SIG-M5 (cell line): ENCODE measurements around the gene FANCC.
"Not testable (repeated sequence)": the region's sequence is repeated elsewhere in the genome, so short reads cannot be mapped to it uniquely, and the experiment has no call there.

ENCODE experiments used
- DNase-seq: peaks from one replicate; lab custom pipeline; 2025; lab: John Stamatoyannopoulos, UW

Gene FANCC

DNA sequence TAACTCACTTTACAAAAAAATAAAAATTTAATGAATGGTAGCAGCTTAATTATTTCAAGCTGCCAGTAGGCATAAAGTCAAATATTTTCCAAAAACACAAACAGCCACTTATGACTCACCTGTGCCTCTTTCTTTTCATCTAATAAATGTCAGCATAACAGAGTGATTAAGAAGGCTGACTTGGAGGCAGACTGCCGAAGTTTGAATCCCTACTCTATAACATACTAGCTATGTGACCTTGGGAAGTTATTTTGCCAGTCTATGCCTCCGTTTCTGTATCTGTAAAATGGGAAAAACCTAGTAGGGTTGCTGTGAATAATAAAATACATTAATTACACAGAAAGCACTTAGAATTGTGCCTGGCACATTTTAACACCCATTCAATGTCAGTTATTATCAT is 33.8 kb downstream of the FANCC start:
- no peak for DNase-seq

DNA sequence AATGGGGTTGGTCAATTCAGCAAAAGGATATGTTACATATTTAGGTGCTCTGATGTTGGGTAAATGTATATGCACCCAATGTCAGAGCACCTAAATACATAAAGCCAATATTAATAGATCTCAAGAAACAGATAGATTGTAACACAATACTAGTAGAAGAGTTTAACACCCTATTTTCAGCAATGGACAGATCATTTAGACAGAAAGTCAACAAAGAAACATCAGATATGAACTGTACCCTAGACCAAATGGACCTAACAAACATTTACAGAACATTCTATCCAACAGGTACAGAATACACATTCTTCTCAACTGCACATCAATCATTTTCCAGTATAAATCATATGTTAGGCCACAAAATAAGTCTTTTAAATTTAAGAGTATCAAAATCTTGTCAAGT is 35.2 kb downstream of the FANCC start:
- no peak for DNase-seq

GRCh38 chr9:95280745-95281144 is 36.8 kb downstream of the FANCC start:
- DNase-seq: no peak

DNA sequence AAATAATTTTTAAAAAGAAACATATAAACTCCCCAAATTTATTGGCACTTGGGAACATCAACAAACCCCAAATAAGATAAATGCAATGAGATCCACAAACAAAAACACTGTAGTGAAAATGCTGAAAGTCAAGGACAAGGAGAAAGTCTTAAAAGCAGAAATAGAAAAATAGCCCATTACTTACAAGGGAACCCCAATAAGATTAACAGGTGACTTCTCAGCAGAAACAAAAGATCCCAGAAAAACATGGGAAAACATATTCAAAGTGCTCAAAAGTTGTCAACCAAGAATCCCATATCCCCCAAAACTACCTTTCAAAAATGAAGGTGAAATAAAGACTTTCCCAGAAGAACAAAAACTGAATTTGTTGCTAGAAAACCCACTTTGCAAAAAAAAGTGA is 40.0 kb downstream of the FANCC start:
- DNase-seq: no peak

GRCh38 chr9:95276395-95276954 is 41.0 kb downstream of the FANCC start:
- DNase-seq: no peak

GRCh38 chr9:95274160-95274559 is 43.3 kb downstream of the FANCC start:
- DNase-seq: not testable (repeated sequence)

DNA sequence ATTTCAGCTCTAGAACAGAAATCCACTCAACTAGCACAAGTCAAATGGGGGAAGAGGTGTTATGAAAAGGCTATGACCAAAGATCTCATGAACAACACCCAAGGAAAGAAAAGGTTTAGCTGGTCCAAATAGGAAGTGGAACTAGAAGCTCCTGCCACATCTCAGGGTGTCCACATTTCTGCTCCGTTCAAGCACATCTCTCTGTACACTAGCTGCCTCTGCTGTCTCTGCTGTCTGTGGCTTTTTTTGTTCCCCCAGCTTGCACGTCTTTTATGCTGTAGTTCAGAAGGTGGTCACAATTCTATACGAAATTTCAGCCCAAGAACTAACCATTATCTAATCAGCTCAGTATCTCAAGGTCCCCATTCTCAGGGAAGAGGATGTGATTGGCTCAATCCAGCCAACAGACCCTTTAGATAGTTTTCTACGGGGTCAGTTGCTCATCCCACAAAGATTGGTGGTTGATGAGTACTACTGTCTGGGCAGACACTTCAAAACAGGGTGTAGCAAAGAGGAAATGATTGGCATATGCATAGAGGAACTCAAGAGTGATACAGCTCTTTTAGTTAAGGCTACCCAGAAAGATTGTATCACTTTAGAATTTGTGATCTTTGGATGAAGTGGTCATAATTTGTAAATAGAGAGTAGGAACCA is 44.0 kb downstream of the FANCC start:
- DNase-seq: no peak

DNA sequence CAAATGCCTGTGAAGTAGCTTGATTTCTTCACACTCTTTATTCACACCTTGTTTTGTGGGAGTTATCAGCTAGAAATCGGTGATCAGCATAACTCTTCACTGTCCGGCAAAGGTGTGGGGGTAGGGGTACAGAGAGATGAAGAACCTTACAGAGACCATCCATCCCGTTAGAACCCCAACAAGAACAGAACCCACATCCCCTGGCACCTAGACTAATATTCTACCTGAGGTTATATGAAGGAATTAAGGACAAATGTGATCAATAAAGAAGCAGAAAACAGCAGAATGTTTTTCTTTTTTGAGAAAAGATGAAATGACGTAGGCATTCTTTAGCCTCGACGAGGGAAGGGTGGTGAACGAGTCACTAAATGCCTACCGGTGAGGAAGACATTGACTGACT is 44.7 kb downstream of the FANCC start:
- no peak for DNase-seq

DNA sequence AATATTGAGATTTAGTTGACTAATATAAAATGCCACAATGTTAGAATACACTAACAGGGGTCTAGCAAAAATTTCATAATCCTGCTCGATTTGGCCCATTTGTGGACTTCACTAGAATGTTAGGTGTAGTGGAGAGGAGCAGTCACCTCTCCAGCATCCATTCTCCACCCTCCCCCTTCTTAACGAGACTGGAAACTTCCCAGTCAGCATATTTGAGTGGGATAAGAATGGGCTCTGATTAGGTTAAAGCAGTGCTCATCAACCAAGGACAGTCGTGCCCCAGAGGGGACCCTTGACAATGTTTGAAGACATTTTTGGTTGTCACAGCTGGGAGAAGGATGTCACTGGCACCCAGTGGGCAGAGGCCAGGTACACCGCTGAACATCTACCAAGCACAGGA is 46.7 kb downstream of the FANCC start:
- no peak for DNase-seq

GRCh38 chr9:95269803-95270773 is 47.4 kb downstream of the FANCC start:
- not testable (repeated sequence) for DNase-seq

GRCh38 chr9:95268681-95269080 is 48.8 kb downstream of the FANCC start:
- no peak for DNase-seq

GRCh38 chr9:95266649-95267048 is 50.9 kb downstream of the FANCC start:
- DNase-seq: no peak

GRCh38 chr9:95265960-95266359 is 51.5 kb downstream of the FANCC start:
- DNase-seq: no peak

GRCh38 chr9:95264954-95265615 is 52.4 kb downstream of the FANCC start:
- DNase-seq: no peak

- no peak for DNase-seq
Measured at GRCh38 chr9:95261890-95262289, 55.6 kb downstream of the FANCC start.

- DNase-seq: no peak
Measured at GRCh38 chr9:95250462-95251221, 66.9 kb downstream of the FANCC start.

DNA sequence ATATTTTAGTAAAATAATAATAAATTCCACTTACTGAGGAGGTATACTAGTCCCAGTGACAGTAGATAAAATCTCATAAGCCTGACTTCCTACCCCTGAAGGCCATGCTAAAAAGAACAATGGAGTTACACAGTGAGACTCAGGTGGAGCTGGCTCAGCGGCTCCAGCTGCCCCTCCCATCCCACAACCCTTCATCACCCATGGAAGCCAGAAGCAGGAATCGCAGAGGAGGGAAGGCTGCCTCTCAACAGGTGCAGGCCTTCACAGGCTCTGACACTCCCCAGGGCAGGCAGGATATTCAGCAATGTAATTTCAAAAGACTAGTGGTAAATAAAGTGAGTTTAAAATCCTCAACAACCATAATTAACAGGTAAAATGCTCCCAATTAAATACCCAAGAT is 67.5 kb downstream of the FANCC start:
- no peak for DNase-seq

- no peak for DNase-seq
Measured at GRCh38 chr9:95246547-95246946, 71.0 kb downstream of the FANCC start.

DNA sequence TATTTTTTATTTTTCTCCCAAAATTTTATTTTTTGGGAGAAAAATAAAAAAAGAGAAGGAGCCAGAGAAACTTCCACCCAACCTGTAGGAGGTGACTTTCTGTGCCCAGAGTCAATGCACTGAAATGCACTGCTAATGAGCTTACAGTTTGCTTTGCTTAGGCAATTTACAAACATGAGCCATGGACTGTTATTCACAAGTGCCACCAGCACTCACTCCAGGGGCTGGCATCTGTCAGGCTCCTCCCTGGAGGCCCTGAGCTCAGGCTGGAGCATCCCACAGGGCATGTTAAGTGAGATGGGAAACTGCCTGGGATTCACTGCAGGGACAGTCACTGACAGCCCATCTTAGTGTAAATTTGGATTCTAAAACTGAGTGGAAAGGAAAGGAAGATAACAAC is 74.9 kb downstream of the FANCC start:
- no peak for DNase-seq

- DNase-seq: no peak
Measured at GRCh38 chr9:95239071-95239470, 78.4 kb downstream of the FANCC start.

DNA sequence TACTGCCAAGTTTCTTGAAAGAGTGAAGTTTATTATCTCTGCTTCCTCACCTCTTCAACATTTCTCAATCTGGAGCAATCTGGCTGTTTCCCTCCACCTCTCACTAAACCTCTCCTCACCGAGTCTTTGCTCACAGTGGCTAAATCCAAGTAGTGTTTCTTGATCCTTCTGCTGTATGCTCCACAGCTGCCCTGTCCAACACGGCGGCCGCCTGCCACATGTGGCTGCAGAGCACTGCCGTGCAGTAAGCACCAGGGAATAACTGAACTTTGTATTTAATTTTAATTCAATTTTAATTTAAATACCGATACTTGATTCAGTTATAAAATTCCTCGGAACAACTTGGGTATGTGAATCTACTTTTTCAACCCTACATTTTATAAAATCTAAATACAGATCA is 80.2 kb downstream of the FANCC start:
- no peak for DNase-seq

GRCh38 chr9:95230046-95230445 is 87.5 kb downstream of the FANCC start:
- no peak for DNase-seq
